Measurements from ENCODE around the gene NCKAP5. TPM values are rescaled to one million over a fixed set of nuclear protein-coding genes. Genes with fewer than 3 reads are reported as not detected.

NCKAP5 gene
- total and polyA plus RNA-seq, 2 of the 8 experiments (the other 6 are each of a cell fraction or from before 2014, with no cell fraction given): 0.27 to 0.86 TPM

DNA sequence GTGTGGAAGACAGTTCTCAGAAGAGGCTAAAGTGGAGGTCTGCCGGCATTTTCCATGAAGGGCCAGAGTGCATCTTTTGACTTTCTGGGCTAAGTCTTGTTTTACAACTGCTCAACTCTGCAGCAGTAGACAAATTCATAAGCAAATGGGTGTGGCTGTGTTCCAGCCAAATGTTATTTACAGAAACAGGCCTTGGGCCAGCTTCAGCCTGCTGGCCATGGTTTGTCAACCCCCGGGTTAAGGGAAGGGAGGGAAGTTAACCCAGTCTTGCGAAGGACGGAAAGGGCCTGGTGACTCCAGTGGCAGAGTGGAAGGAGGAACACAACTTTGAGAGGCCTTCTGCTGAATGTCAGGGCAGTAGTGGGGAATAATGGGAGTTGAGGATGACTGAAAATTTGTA lies 34.3 kb upstream of the NCKAP5 start (continued):
- TF ChIP-seq, protein P1, sequence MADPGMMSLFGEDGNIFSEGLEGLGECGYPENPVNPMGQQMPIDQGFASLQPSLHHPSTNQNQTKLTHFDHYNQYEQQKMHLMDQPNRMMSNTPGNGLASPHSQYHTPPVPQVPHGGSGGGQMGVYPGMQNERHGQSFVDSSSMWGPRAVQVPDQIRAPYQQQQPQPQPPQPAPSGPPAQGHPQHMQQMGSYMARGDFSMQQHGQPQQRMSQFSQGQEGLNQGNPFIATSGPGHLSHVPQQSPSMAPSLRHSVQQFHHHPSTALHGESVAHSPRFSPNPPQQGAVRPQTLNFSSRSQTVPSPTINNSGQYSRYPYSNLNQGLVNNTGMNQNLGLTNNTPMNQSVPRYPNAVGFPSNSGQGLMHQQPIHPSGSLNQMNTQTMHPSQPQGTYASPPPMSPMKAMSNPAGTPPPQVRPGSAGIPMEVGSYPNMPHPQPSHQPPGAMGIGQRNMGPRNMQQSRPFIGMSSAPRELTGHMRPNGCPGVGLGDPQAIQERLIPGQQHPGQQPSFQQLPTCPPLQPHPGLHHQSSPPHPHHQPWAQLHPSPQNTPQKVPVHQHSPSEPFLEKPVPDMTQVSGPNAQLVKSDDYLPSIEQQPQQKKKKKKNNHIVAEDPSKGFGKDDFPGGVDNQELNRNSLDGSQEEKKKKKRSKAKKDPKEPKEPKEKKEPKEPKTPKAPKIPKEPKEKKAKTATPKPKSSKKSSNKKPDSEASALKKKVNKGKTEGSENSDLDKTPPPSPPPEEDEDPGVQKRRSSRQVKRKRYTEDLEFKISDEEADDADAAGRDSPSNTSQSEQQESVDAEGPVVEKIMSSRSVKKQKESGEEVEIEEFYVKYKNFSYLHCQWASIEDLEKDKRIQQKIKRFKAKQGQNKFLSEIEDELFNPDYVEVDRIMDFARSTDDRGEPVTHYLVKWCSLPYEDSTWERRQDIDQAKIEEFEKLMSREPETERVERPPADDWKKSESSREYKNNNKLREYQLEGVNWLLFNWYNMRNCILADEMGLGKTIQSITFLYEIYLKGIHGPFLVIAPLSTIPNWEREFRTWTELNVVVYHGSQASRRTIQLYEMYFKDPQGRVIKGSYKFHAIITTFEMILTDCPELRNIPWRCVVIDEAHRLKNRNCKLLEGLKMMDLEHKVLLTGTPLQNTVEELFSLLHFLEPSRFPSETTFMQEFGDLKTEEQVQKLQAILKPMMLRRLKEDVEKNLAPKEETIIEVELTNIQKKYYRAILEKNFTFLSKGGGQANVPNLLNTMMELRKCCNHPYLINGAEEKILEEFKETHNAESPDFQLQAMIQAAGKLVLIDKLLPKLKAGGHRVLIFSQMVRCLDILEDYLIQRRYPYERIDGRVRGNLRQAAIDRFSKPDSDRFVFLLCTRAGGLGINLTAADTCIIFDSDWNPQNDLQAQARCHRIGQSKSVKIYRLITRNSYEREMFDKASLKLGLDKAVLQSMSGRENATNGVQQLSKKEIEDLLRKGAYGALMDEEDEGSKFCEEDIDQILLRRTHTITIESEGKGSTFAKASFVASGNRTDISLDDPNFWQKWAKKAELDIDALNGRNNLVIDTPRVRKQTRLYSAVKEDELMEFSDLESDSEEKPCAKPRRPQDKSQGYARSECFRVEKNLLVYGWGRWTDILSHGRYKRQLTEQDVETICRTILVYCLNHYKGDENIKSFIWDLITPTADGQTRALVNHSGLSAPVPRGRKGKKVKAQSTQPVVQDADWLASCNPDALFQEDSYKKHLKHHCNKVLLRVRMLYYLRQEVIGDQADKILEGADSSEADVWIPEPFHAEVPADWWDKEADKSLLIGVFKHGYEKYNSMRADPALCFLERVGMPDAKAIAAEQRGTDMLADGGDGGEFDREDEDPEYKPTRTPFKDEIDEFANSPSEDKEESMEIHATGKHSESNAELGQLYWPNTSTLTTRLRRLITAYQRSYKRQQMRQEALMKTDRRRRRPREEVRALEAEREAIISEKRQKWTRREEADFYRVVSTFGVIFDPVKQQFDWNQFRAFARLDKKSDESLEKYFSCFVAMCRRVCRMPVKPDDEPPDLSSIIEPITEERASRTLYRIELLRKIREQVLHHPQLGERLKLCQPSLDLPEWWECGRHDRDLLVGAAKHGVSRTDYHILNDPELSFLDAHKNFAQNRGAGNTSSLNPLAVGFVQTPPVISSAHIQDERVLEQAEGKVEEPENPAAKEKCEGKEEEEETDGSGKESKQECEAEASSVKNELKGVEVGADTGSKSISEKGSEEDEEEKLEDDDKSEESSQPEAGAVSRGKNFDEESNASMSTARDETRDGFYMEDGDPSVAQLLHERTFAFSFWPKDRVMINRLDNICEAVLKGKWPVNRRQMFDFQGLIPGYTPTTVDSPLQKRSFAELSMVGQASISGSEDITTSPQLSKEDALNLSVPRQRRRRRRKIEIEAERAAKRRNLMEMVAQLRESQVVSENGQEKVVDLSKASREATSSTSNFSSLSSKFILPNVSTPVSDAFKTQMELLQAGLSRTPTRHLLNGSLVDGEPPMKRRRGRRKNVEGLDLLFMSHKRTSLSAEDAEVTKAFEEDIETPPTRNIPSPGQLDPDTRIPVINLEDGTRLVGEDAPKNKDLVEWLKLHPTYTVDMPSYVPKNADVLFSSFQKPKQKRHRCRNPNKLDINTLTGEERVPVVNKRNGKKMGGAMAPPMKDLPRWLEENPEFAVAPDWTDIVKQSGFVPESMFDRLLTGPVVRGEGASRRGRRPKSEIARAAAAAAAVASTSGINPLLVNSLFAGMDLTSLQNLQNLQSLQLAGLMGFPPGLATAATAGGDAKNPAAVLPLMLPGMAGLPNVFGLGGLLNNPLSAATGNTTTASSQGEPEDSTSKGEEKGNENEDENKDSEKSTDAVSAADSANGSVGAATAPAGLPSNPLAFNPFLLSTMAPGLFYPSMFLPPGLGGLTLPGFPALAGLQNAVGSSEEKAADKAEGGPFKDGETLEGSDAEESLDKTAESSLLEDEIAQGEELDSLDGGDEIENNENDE (IDR thresholded peaks at IDR 0.05; ENCODE audit: insufficient replicate concordance, low read length): no peak
- TF ChIP-seq KDM5A (IDR thresholded peaks at IDR 0.05; ENCODE audit: low read length) (no peak), RXRA (IDR thresholded peaks at IDR 0.05; ENCODE audit: insufficient read depth, low read depth, low read length) (no peak), SIRT6 (IDR thresholded peaks at IDR 0.05; ENCODE audit: low read length) (no peak), JUN (IDR thresholded peaks at IDR 0.05; ENCODE audit: low read depth, low read length) (no peak), SP4 (IDR thresholded peaks at IDR 0.05; ENCODE audit: low read length) (no peak), HDAC2 (IDR thresholded peaks at IDR 0.05; ENCODE audit: borderline replicate concordance in 1 of 2, low read depth in 2 of 2, low read length in 2 of 2) (no peak), RFX5 (IDR thresholded peaks at IDR 0.05; ENCODE audit: borderline replicate concordance, low read depth, low read length) (no peak), POLR2A (IDR thresholded peaks at IDR 0.05; ENCODE audit: control extremely low read depth in 1 of 2, low read depth in 2 of 2, low read length in 2 of 2) (no peak)
